Activated CD4-positive, alpha-beta T cell treated with anti-CD3 and anti-CD28 coated beads for 1 hour (primary cell): Measurements from ENCODE around the gene CCNF.

Experiments
- DNase-seq: peaks from one replicate; pipeline ENCODE4 v3.0.0-alpha.2; 2020

Gene CCNF

GRCh38 chr16:2457946-2458345 is 28.7 kb downstream of the CCNF start:
- no peak for DNase-seq

DNA sequence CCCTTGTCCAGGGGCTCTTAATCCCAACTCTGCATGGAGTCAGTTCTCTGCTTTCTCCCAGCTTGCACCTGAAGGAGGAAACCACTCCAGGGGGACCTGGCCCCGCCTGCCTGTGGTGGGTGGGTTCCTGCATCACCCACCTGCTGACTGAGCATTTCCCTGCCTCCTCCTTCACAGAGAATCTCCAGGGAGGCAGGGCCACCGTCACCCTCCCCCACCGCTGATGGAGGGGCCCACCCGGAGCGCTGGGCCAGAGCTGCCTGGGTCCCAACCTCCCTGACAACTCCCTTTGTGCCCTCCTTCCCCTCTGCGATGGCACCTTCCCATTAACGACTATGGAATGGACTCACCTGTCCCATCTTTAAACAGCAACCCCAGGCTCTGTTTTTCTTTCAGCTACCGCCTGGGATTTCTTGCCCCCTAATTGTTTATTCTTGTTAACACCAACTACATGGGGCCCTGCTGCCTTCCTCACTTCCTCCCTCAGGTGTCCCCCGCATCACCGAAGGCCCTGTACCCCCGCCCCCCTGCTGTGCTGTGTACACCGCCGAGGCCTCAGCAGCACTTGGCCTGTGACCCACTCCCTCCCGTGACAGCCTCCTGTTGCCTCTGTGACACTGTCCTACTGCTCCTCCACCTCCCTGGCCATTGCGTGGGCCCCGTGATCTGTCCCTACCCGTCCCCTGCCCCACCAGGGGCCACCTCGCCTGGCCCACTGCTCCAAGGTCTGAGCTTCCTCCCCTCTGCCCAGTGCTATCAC is 29.8 kb downstream of the CCNF start:
- no peak for DNase-seq

DNA sequence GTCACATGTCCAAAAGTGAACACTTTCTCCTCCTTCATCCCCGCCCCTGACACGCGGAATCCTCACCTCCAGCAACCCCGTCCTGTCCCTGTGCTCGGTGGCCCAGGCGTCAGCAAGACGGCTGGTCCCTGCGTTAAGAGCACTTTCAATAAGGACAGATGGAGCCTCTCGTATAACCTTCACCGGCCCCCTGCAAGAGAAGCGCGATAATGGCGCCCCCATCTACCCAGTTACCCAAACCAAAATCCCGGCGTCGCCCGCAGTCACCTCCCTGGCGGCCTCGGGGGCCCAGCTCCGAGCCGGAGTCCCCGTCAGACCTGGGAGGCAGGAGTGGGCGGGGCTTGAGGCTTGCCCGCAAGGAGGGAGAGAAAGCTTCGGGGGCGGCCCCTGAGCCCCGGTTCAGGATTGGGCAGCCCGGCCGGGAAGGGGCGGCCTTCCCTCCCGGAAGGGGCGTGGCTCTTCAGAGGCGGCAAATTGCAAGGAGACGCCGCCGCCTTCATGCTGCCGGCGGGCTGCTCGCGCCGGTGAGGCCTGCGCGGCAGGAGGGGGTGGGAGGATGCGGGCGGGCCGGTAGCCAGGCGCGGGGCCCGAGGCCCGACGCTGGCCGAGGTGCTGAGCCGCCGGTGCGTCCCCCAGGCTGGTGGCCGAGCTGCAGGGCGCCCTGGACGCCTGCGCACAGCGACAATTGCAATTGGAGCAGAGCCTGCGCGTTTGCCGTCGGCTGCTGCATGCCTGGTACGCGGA is 30.6 kb downstream of the CCNF start, which contains the start of gene TEDC2:
TSS of gene TEDC2 (plus strand) at position 463 of the 744 bp plus-strand sequence. CDS start at position 499, 36 bp downstream.
- DNase-seq, result peak; percentile 94

DNA sequence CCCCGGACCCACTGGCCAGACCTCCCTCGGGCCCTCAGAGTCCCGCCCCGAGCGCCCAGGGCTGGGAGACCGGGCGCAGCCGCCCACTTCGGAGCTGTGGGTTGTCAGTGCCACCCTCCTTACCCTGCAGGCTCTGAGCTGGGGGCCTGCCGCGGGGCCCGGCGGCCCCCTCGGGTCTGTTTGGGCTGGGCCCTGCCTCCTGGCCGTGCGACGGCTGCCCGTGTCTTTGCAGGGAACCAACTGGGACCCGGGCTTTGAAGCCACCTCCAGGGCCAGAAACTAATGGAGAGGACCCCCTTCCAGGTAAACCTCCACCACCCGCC is 31.1 kb downstream of the CCNF start:
- DNase-seq, result no peak

DNA sequence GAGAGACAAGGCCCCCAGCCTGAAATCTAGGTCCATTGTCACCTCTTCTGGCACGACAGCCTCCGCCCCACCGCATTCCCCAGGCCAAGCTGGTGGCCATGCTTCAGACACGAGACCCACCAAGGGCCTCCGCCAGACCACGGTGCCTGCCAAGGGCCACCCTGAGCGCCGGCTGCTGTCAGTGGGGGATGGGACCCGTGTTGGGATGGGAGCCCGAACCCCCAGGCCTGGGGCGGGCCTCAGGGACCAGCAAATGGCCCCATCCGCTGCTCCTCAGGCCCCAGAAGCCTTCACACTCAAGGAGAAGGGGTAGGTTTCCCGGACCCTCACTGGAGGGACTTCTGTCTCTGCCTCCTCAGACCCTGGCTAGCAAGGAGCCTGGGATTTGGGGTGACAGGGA is 31.7 kb downstream of the CCNF start:
- DNase-seq, result no peak

- DNase-seq, result no peak
These were observed 33.0 kb downstream of the CCNF start for GRCh38 chr16:2462031-2462866.

- no peak for DNase-seq
These were observed 35.1 kb downstream of the CCNF start for GRCh38 chr16:2464333-2464732.

GRCh38 chr16:2465653-2466415 is 36.6 kb downstream of the CCNF start:
- no peak for DNase-seq

DNA sequence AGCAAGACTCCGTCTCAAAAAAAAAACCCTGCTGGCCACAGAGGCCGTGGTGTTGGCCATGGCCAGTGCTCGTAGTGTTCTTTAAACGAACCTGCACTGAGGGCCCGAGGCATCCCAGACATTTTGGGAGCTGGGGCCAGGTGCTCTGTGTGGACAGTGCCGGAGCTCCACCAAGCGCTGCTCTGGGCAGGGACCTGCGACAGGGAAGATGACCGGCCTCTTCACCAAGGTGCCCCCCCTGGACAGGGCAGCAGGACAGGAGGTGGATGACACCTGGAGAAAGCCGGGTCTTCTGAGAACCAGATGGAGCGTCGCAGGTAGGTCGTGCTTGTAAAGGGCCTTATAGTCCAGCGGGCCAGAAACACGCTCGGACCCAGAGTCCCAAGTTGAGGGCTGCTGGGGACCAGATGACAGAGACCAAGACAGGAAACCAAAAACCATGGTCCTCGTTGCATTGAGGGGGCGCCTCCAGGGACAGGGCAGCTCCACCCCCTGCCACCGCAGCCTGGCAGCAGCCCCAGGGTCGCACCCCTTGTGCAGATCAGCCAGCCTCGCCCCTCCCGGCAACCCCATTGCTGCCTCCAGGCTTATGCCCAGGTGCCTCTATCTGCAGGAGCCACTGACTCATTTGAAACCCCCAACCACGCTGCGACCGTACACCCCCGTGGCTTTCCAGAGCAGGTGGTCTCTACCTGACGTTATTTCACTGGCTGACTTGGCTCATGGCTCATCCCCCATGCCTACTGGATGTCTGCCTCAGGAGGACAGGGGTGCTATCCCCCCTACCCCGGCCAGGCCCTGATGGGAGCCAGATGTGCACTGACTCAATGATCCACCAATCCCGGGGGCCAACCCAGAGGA is 37.6 kb downstream of the CCNF start:
- no peak for DNase-seq

- no peak for DNase-seq
These were observed 38.4 kb downstream of the CCNF start for GRCh38 chr16:2467528-2468232.

DNA sequence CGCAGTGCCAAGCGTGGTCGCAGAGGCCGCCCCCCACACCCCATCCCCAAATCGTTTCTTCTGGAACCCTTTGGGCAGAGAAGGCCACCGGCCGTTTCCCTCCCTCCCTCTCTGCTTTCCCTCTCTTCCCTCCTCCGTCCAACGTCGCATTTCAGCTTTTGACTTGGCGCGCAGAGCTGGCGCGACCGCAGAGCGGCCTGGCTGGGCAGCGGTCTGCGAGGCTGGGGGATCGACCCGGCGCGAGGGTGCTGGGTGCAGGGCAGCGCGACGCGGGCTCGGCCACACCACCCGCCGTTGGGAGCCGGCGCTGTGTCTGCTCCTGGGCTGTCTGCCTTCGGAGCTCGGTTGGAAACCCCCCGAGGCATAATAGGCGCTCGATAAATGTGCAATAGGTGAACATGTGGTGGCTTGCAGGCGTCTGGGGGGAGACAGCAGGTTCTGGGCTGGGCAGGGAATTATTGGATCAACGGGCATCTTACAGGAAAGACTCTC is 39.0 kb downstream of the CCNF start:
- DNase-seq, result no peak

DNA sequence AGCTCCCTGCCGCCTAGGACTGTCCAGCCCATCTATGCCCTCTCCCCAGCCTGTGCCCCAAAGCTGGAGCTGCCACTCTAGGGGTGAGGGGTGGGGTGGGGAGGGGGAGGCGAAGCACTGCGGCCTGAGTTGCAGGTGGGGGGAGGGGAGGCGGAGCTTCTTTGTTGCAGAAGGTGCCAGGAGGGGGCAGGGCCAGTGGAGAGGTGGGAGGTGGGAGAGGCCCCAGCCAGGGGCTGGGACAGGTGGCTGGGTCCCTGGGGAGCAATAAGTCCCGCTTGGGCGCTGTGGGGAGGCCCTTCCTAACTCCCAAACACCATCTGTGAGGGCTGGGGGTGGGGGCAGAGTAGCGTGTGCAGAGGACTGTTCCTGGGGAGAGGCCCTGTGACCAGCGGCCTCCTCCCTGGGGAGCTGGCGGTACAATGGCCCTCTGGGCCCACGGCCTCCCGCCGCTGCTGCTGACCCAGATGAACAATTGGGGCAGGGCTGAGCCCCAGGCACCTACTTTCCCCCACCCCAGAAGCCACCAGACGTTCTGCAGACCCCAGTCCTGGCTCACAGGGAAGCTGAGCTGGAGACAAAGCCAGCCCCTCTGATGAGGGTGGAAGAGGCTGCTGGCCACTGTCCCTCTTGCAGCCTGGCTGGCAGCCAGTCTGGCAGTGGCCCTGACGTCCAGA is 39.6 kb downstream of the CCNF start:
- no peak for DNase-seq

- no peak for DNase-seq
These were observed 40.4 kb downstream of the CCNF start for GRCh38 chr16:2469399-2470233.

- no peak for DNase-seq
These were observed 41.0 kb downstream of the CCNF start for GRCh38 chr16:2470234-2470601.

- no peak for DNase-seq
These were observed 41.4 kb downstream of the CCNF start for GRCh38 chr16:2470603-2471015.

DNA sequence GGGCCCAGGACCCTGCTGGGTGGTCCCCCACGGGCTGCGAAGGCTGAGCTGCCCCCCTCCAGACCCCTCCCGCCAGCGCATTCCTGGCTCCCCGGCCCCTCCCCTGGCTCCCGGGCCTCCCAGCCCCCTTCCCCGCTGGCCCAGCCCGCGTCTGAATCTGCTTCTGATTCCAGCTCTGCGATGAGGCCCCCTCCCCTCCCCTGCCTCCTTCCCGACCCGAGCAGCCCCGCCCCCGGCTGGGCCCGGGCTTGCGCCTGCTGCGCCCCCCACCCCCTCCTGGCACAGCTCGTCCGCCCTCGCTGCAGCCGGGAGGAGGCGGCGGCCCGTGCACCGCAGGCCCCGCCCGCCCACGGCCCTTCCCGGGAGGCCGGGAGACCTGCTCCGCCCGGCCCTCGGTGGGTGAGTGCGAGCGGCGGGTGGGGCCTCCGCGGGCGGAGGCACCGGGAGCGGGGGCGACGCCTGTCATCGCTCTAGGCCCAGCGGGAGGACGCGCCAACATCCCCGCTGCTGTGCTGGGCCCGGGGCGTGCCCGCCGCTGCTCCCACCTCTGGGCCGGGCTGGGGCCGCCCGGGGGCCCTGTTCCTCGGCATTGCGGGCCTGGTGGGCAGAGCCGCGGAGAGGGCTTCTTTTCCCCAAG is 41.9 kb downstream of the CCNF start, which contains the start of gene NTN3:
TSS of gene NTN3 (plus strand) at position 282 of the 637 bp plus-strand sequence. CDS start 405 bp downstream, outside the sequence.
- DNase-seq, result no peak

DNA sequence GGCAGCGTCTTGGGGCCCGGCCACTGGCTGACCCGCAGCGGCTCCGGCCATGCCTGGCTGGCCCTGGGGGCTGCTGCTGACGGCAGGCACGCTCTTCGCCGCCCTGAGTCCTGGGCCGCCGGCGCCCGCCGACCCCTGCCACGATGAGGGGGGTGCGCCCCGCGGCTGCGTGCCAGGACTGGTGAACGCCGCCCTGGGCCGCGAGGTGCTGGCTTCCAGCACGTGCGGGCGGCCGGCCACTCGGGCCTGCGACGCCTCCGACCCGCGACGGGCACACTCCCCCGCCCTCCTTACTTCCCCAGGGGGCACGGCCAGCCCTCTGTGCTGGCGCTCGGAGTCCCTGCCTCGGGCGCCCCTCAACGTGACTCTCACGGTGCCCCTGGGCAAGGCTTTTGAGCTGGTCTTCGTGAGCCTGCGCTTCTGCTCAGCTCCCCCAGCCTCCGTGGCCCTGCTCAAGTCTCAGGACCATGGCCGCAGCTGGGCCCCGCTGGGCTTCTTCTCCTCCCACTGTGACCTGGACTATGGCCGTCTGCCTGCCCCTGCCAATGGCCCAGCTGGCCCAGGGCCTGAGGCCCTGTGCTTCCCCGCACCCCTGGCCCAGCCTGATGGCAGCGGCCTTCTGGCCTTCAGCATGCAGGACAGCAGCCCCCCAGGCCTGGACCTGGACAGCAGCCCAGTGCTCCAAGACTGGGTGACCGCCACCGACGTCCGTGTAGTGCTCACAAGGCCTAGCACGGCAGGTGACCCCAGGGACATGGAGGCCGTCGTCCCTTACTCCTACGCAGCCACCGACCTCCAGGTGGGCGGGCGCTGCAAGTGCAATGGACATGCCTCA is 42.6 kb downstream of the CCNF start:
- DNase-seq, result no peak

DNA sequence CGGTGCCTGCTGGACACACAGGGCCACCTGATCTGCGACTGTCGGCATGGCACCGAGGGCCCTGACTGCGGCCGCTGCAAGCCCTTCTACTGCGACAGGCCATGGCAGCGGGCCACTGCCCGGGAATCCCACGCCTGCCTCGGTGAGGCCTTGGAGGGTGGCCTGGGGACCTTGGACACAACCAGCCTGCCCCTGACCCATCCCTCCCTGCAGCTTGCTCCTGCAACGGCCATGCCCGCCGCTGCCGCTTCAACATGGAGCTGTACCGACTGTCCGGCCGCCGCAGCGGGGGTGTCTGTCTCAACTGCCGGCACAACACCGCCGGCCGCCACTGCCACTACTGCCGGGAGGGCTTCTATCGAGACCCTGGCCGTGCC is 43.2 kb downstream of the CCNF start:
- no peak for DNase-seq
